ENCODE results near the gene JAKMIP1.

GRCh38 chr4:5992171-5992827 is 208.1 kb downstream of the JAKMIP1 start:
- no peak for TF ChIP-seq CTCF (IDR thresholded peaks at IDR 0.05)
- no peak for TF ChIP-seq POLR2A (IDR thresholded peaks at IDR 0.05)
